Stimulated activated naive CD8-positive, alpha-beta T cell treated with anti-CD3 and anti-CD28 coated beads, Interleukin-15, Interleukin-2, amounts not matched to agents 100 U/mL and 50 U/mL, for 24 hours (primary cell): ENCODE measurements around the gene B4GALT5.
"Not testable (repeated sequence)": the region's sequence is repeated elsewhere in the genome, so short reads cannot be mapped to it uniquely, and the experiment has no call there.

ENCODE experiments used
- ATAC-seq: fragments of 150-1000 bp; cut with Tn5 transposase; one replicate; pipeline ENCODE4 v1.10.0; 2021
- DNase-seq: peaks from one replicate; pipeline ENCODE4 v3.0.0; 2021

The B4GALT5 gene

GRCh38 chr20:49628280-49628679, 85.4 kb downstream of the B4GALT5 start:
- ATAC-seq, DNase-seq: not testable (repeated sequence)

- ATAC-seq = no peak
- no peak for DNase-seq
These were observed 86.3 kb downstream of the B4GALT5 start for GRCh38 chr20:49627329-49627761.

GRCh38 chr20:49624988-49625387, 88.7 kb downstream of the B4GALT5 start:
- not testable (repeated sequence) for DNase-seq, ATAC-seq

GRCh38 chr20:49624317-49624716, 89.4 kb downstream of the B4GALT5 start:
- ATAC-seq = no peak
- no peak for DNase-seq

- no peak for DNase-seq
- no peak for ATAC-seq
These were observed 91.4 kb downstream of the B4GALT5 start for GRCh38 chr20:49622243-49622642.

GRCh38 chr20:49620364-49621240, 93.1 kb downstream of the B4GALT5 start:
- ATAC-seq (peak; percentile 89), DNase-seq (peak; percentile 43)

- no peak for ATAC-seq
- DNase-seq = no peak
These were observed 94.3 kb downstream of the B4GALT5 start for GRCh38 chr20:49619113-49620048.

- ATAC-seq (no peak), DNase-seq (no peak)
These were observed 95.4 kb downstream of the B4GALT5 start for GRCh38 chr20:49618289-49618688.

- not testable (repeated sequence) for ATAC-seq, DNase-seq
These were observed 96.3 kb downstream of the B4GALT5 start for GRCh38 chr20:49617394-49617793.

- DNase-seq (no peak), ATAC-seq (no peak)
These were observed 97.3 kb downstream of the B4GALT5 start for GRCh38 chr20:49616154-49617007.

- ATAC-seq (no peak), DNase-seq (no peak)
These were observed 98.1 kb downstream of the B4GALT5 start for GRCh38 chr20:49615401-49616153.

- not testable (repeated sequence) for ATAC-seq, DNase-seq
These were observed 98.7 kb downstream of the B4GALT5 start for GRCh38 chr20:49615051-49615400.

- ATAC-seq (no peak), DNase-seq (no peak)
These were observed 99.2 kb downstream of the B4GALT5 start for GRCh38 chr20:49614338-49615050.

GRCh38 chr20:49612127-49612738, 101.4 kb downstream of the B4GALT5 start:
- ATAC-seq = no peak

GRCh38 chr20:49611539-49612126, 102.0 kb downstream of the B4GALT5 start:
- ATAC-seq, DNase-seq: not testable (repeated sequence)

More at GRCh38 chr20:49612127-49612738, 101.4 kb downstream of the B4GALT5 start:
- no peak for DNase-seq

- ATAC-seq (peak; percentile 76), DNase-seq (peak; percentile 86)
These were observed 102.8 kb downstream of the B4GALT5 start for GRCh38 chr20:49610691-49611538.

GRCh38 chr20:49608752-49609670, 104.7 kb downstream of the B4GALT5 start:
- ATAC-seq (peak; percentile 72), DNase-seq (peak; percentile 81)
